B cell (primary cell): ENCODE measurements around the gene PSORS1C1.
"Not testable (repeated sequence)": the region's sequence is repeated elsewhere in the genome, so short reads cannot be mapped to it uniquely, and the experiment has no call there.

Source experiments
- EZH2 ChIP-seq: IDR thresholded peaks from 2 replicates; pipeline ENCODE4 v1.6.1; 2012; ENCODE audit warnings: borderline replicate concordance, low read depth, mild to moderate bottlenecking, moderate library complexity, low read length; ENCODE audit not compliant: insufficient read depth, poor library complexity, severe bottlenecking
- TF ChIP-seq, protein P1 (sequence below): fragments of 200-600 bp; IDR thresholded peaks from one replicate; pipeline ENCODE4 v1.8.0; 2022; ENCODE audit warnings: antibody characterized with exemption, mild to moderate bottlenecking

DNA sequence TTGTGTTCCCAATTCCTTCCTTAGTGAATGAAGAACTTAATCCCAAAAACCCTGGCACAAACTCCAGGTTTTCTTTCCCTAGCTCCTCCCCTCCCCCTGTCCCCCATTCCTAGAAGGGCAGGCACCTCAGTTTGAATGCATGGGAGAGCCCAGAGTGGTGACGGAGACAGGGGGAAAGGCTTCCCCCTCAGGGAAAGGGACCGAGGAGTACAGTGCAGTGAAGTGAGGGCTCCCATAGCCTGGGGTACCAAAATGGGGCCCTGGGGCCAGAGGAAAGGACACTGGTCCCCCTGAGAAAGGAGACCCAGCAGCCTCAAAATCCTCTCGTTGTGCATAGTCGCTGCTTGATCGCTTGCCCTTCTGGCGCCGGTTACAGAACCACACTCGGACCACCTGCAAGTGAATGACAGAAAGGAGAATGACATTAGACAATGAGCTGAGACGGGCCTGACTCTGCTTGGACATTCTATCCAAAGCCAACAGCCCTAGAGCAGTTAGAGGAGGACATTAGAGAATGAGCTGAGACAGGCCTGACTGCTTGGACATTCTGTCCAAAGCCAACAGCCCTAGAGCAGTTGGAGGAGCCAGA is 50.0 kb downstream of the PSORS1C1 start:
- TF ChIP-seq, protein P1, sequence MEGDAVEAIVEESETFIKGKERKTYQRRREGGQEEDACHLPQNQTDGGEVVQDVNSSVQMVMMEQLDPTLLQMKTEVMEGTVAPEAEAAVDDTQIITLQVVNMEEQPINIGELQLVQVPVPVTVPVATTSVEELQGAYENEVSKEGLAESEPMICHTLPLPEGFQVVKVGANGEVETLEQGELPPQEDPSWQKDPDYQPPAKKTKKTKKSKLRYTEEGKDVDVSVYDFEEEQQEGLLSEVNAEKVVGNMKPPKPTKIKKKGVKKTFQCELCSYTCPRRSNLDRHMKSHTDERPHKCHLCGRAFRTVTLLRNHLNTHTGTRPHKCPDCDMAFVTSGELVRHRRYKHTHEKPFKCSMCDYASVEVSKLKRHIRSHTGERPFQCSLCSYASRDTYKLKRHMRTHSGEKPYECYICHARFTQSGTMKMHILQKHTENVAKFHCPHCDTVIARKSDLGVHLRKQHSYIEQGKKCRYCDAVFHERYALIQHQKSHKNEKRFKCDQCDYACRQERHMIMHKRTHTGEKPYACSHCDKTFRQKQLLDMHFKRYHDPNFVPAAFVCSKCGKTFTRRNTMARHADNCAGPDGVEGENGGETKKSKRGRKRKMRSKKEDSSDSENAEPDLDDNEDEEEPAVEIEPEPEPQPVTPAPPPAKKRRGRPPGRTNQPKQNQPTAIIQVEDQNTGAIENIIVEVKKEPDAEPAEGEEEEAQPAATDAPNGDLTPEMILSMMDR, result not testable (repeated sequence)
- not testable (repeated sequence) for TF ChIP-seq EZH2
